HCT116 (cell line): ENCODE data around the gene PDE1A. TPM values are rescaled to one million over a fixed set of nuclear protein-coding genes. Genes with fewer than 3 reads are reported as not detected.

Source experiments
- ATAC-seq: fragments of 200-7000 bp; cut with Tn5 transposase; 2 replicates; pipeline ENCODE4 v1.9.1; 2020; ENCODE audit warnings: mild to moderate bottlenecking, moderate library complexity
- BruUV-seq: library from RNA; stranded (reverse); fragments of 400-500 nt; replicated peaks from 2 replicates; lab custom pipeline; 2021; lab: Mats Ljungman, UMichigan
- CTCF ChIA-PET: fragments of 300-600 bp; sonication (Branson Sonifier 250); formaldehyde crosslinking; loops from one replicate; lab custom pipeline; 2021; ENCODE audit warnings: antibody characterized with exemption; lab: Charles Lee
- POLR2A ChIA-PET: fragments of 300-600, 350-600 bp; sonication (Branson Sonifier 250); formaldehyde crosslinking; loops from one replicate; lab custom pipeline; 2021; ENCODE audit warnings: antibody characterized with exemption; lab: Charles Lee
- RAD21 ChIA-PET, 2 experiments: fragments of 300-600 bp; sonication (Branson Sonifier 250); formaldehyde crosslinking; loops; one replicate each; lab custom pipeline; 2023; ENCODE audit warnings: low total read pairs in 2 of 2; ENCODE audit not compliant: uncharacterized antibody in 2 of 2, unreplicated experiment in 2 of 2, low non-redundant PET in 1 of 2; lab: Charles Lee
- DNase-seq: peaks from one replicate; pipeline ENCODE4 v3.0.0-alpha.2; 2010; ENCODE audit warnings: low read depth, low spot score
- H2AFZ ChIP-seq: fragments of 200-600 bp; shearing (Covaris generic), sonication (generic); 2 replicates; pipeline ENCODE4 v1.6.1; 2017; ENCODE audit warnings: low read depth, mixed run types, mixed read lengths, antibody characterized with exemption, low read length; ENCODE audit not compliant: poor library complexity, severe bottlenecking
- H3K27ac ChIP-seq: 2 replicates; pipeline ENCODE4 v1.5.1; 2012; ENCODE audit warnings: low read depth, low read length
- H3K27me3 ChIP-seq: fragments of 200-600 bp; sonication (generic); 2 replicates; pipeline ENCODE4 v1.6.1; 2016; ENCODE audit warnings: mixed run types, low read length, mixed read lengths; ENCODE audit not compliant: insufficient read depth
- H3K36me3 ChIP-seq, 2 experiments: fragments of 200-500 bp in 1 of 2; fragments of 200-600 bp in 1 of 2; sonication (Bioruptor generic) in 1 of 2; sonication (generic) in 1 of 2; 2 replicates each; pipeline versions ENCODE4 v1.5.1 to v1.6.1; 2014 to 2016; ENCODE audit warnings: low read length in 2 of 2, inconsistent platforms in 1 of 2, mixed read lengths in 1 of 2, mixed run types in 1 of 2; ENCODE audit not compliant: insufficient read depth in 2 of 2, control insufficient read depth in 1 of 2
- H3K4me1 ChIP-seq, 2 experiments: fragments of 200-600 bp in 1 of 2; sonication (generic) in 1 of 2; 2 replicates each; pipeline versions ENCODE4 v1.5.1 to v1.6.1; 2012 to 2017; ENCODE audit warnings: low read length in 2 of 2, inconsistent platforms in 1 of 2, mild to moderate bottlenecking in 1 of 2, mixed read lengths in 1 of 2, mixed run types in 1 of 2, moderate library complexity in 1 of 2; ENCODE audit not compliant: insufficient read depth in 2 of 2, control insufficient read depth in 1 of 2
- H3K4me2 ChIP-seq: fragments of 200-600 bp; sonication (generic); 2 replicates; pipeline ENCODE4 v1.6.1; 2017; ENCODE audit warnings: mixed run types, low read length, mixed read lengths
- H3K4me3 ChIP-seq, 2 experiments: fragments of 200-600 bp in 1 of 2; sonication (generic) in 1 of 2; replicated peaks in 1 of 2; 2 replicates each; pipeline ENCODE4 v1.5.1; 2011 to 2016; ENCODE audit warnings: low read length in 2 of 2, control low read depth in 1 of 2, low read depth in 1 of 2, mild to moderate bottlenecking in 1 of 2, mixed read lengths in 1 of 2, mixed run types in 1 of 2
- H3K79me2 ChIP-seq: fragments of 200-600 bp; sonication (generic); 2 replicates; pipeline ENCODE4 v1.6.1; 2017; ENCODE audit warnings: mild to moderate bottlenecking, mixed run types, low read length, moderate library complexity, mixed read lengths; ENCODE audit not compliant: insufficient read depth
- H3K9ac ChIP-seq: fragments of 200-600 bp; sonication (generic); 2 replicates; pipeline ENCODE4 v1.6.1; 2016; ENCODE audit warnings: low read length, mixed read lengths
- H3K9me2 ChIP-seq: fragments of 200-600 bp; sonication (generic), shearing (Covaris generic); 2 replicates; pipeline ENCODE4 v1.6.1; 2017; ENCODE audit warnings: mixed run types, mild to moderate bottlenecking, moderate library complexity; ENCODE audit not compliant: insufficient read depth
- H3K9me3 ChIP-seq, 2 experiments: fragments of 200-500 bp in 1 of 2; fragments of 200-600 bp in 1 of 2; sonication (Bioruptor generic) in 1 of 2; sonication (generic) in 1 of 2; 2 replicates each; pipeline ENCODE4 v1.6.1; 2014 to 2017; ENCODE audit warnings: low read length in 2 of 2, mixed read lengths in 2 of 2, inconsistent platforms in 1 of 2, low read depth in 1 of 2, mild to moderate bottlenecking in 1 of 2, mixed run types in 1 of 2, moderate library complexity in 1 of 2; ENCODE audit not compliant: control insufficient read depth in 1 of 2, insufficient read depth in 1 of 2
- H4K20me1 ChIP-seq: fragments of 200-600 bp; sonication (generic), shearing (Covaris generic); 2 replicates; pipeline ENCODE4 v1.6.1; 2017; ENCODE audit warnings: mixed run types, mild to moderate bottlenecking, moderate library complexity; ENCODE audit not compliant: insufficient read depth
- CEBPB ChIP-seq: IDR thresholded peaks from 2 replicates; pipeline ENCODE4 v1.6.1; 2012; ENCODE audit warnings: low read depth
- CTCF ChIP-seq, 3 experiments: fragments of 200-600 bp in 1 of 3; sonication (generic) in 1 of 3; IDR thresholded peaks in 2 of 3; conservative IDR thresholded peaks in 1 of 3; 2 replicates each; pipeline ENCODE4 v1.5.1; 2012 to 2017; ENCODE audit warnings: low read depth in 2 of 3, low read length in 2 of 3, antibody characterized with exemption in 1 of 3, borderline replicate concordance in 1 of 3, control low read depth in 1 of 3, mild to moderate bottlenecking in 1 of 3, mixed read lengths in 1 of 3, mixed run types in 1 of 3, moderate library complexity in 1 of 3; ENCODE audit not compliant: insufficient read depth in 1 of 3
- EGR1 ChIP-seq: IDR thresholded peaks from 2 replicates; pipeline ENCODE4 v1.6.1; 2012; ENCODE audit warnings: low read depth
- ELF1 ChIP-seq: IDR thresholded peaks from 2 replicates; pipeline ENCODE4 v1.6.1; 2012; ENCODE audit warnings: low read depth, borderline replicate concordance
- EZH2 ChIP-seq: fragments of 200-600 bp; sonication (generic); IDR thresholded peaks from 2 replicates; pipeline ENCODE4 v1.6.1; 2017; ENCODE audit warnings: antibody characterized with exemption, mixed run types
- EZH2phosphoT487 ChIP-seq: fragments of 200-600 bp; IDR thresholded peaks from 2 replicates; pipeline ENCODE4 v1.6.1; 2018; ENCODE audit warnings: antibody characterized with exemption, borderline replicate concordance
- FOSL1 ChIP-seq: IDR thresholded peaks from 2 replicates; pipeline ENCODE4 v1.6.1; 2012; ENCODE audit warnings: low read depth
- JUND ChIP-seq: IDR thresholded peaks from 2 replicates; pipeline ENCODE4 v1.6.1; 2012
- MAX ChIP-seq: IDR thresholded peaks from 2 replicates; pipeline ENCODE4 v1.6.1; 2012
- POLR2A ChIP-seq: IDR thresholded peaks from 2 replicates; pipeline ENCODE4 v1.7.0; 2011; ENCODE audit warnings: borderline replicate concordance; ENCODE audit not compliant: insufficient read depth, insufficient read length; ENCODE audit errors: extremely low read depth
- POLR2AphosphoS5 ChIP-seq: IDR thresholded peaks from 2 replicates; pipeline ENCODE4 v1.6.1; 2011; ENCODE audit warnings: mild to moderate bottlenecking, low read depth, low read length, moderate library complexity
- RAD21 ChIP-seq: IDR thresholded peaks from 2 replicates; pipeline ENCODE4 v1.6.1; 2012; ENCODE audit warnings: low read depth, mild to moderate bottlenecking
- REST ChIP-seq: IDR thresholded peaks from 2 replicates; pipeline ENCODE4 v1.6.1; 2012; ENCODE audit warnings: low read depth
- SIN3A ChIP-seq: IDR thresholded peaks from 2 replicates; pipeline ENCODE4 v1.6.1; 2012; ENCODE audit warnings: low read depth
- SP1 ChIP-seq: IDR thresholded peaks from 2 replicates; pipeline ENCODE4 v1.6.1; 2012; ENCODE audit warnings: low read depth
- SRF ChIP-seq: IDR thresholded peaks from 2 replicates; pipeline ENCODE4 v1.6.1; 2012; ENCODE audit warnings: low read depth
- TCF7L2 ChIP-seq: IDR thresholded peaks from 2 replicates; pipeline ENCODE4 v1.7.0; 2011; ENCODE audit warnings: borderline replicate concordance, inconsistent platforms; ENCODE audit not compliant: insufficient read depth, insufficient read length; ENCODE audit errors: extremely low read depth
- YY1 ChIP-seq: IDR thresholded peaks from 2 replicates; pipeline ENCODE4 v1.6.1; 2011; ENCODE audit warnings: low read length, low read depth, moderate library complexity, mild to moderate bottlenecking; ENCODE audit not compliant: insufficient replicate concordance; ENCODE audit errors: extremely low read depth
- ZBTB33 ChIP-seq: IDR thresholded peaks from 2 replicates; pipeline ENCODE4 v1.6.1; 2011; ENCODE audit warnings: mild to moderate bottlenecking, low read length, moderate library complexity; ENCODE audit not compliant: insufficient replicate concordance; ENCODE audit errors: extremely low read depth
- ZFX ChIP-seq: fragments of 450-650 bp; IDR thresholded peaks from 2 replicates; pipeline ENCODE4 v1.6.1; 2017
- intact Hi-C: fragments of 100-400 bp; cut with micrococcal nuclease; formaldehyde crosslinking; loops from 2 replicates; pipeline ENCODE4 v1.10.0; 2022
- total RNA-seq: library from RNA; stranded (reverse); gene quantifications from one replicate; pipeline ENCODE4 v1.2.1, GENCODE V29; 2021; ENCODE audit not compliant: unreplicated experiment

Gene PDE1A
- total RNA-seq, 1 experiment from 2014 or later: 0.12 TPM

GRCh38 chr2:182144041-182144775 lies 282.6 kb downstream of the PDE1A start:
- no peak for DNase-seq
- no peaks in the 10 kb centered on the region for H3K9me2 ChIP-seq
- H3K27ac ChIP-seq: no peak overlapping the region
- no peak for TF ChIP-seq MAX
- TF ChIP-seq POLR2A: no peak
- no peak for TF ChIP-seq SRF
- no peak for TF ChIP-seq CTCF (IDR thresholded peaks at IDR 0.05 in 2 of 3, conservative IDR thresholded peaks at IDR 0.05 in 1 of 3; ENCODE audit: borderline replicate concordance in 1 of 3, insufficient read depth in 1 of 3, low read depth in 2 of 3, low read length in 2 of 3)
- TF ChIP-seq SIN3A: no peak
- TF ChIP-seq REST: no peak
- no peak for TF ChIP-seq YY1
- TF ChIP-seq EZH2: no peak
- TF ChIP-seq RAD21: no peak
- no peak for TF ChIP-seq TCF7L2
- TF ChIP-seq JUND: no peak
- TF ChIP-seq ZBTB33: no peak
- TF ChIP-seq FOSL1: no peak
- TF ChIP-seq ZFX: no peak
- no peak for TF ChIP-seq POLR2AphosphoS5
- TF ChIP-seq EZH2phosphoT487: no peak
- no peak for TF ChIP-seq EGR1
- TF ChIP-seq SP1: no peak
- TF ChIP-seq CEBPB: no peak
- no peak for TF ChIP-seq ELF1
- ChIA-PET RAD21 (no interaction called here), POLR2A (no interaction called here), CTCF (interaction anchor here (1.5 kb wide), 1 partner anchor 67 kb away, joined by 4 read pairs; no protein-coding TSS in a partner anchor)
- intact Hi-C loops: no loop called here
- no peaks in the 10 kb centered on the region for H3K36me3 ChIP-seq
- H3K27me3 ChIP-seq: no peaks in the 10 kb centered on the region
- H3K4me3 ChIP-seq: no peak overlapping the region
- no peaks in the 10 kb centered on the region for H4K20me1 ChIP-seq
- no peak overlapping the region for H3K9ac ChIP-seq
- H3K9me3 ChIP-seq: no peaks in the 10 kb centered on the region
- H2AFZ ChIP-seq: no peak overlapping the region
- no peaks in the 10 kb centered on the region for H3K79me2 ChIP-seq
- BruUV-seq: no TSS peak
- ATAC-seq: no peak
- no peak overlapping the region for H3K4me2 ChIP-seq
- no peaks in the 10 kb centered on the region for H3K4me1 ChIP-seq
